Heart right ventricle (tissue), 16 donors: ENCODE measurements around the gene NDUFAF2. TPM values are rescaled to one million over a fixed set of nuclear protein-coding genes. Genes with fewer than 3 reads are reported as not detected.
"Not testable (repeated sequence)": the region's sequence is repeated elsewhere in the genome, so short reads cannot be mapped to it uniquely, and the experiment has no call there.

Experiments used
- ATAC-seq, 8 donors: fragments of 200-7000 bp; cut with Tn5 transposase; one replicate each; pipeline ENCODE4 v1.9.1; 2020; ENCODE audit warnings: mild to moderate bottlenecking in 8 of 8, moderate library complexity in 8 of 8, moderate number of reproducible peaks in 1 of 8
- DNase-seq, 2 donors: peaks; one replicate each; pipeline ENCODE4 v3.0.0-alpha.2; 2020
- H3K27ac ChIP-seq, 10 donors: fragments of 200-600 bp; sonication (generic) in 2 of 10; one replicate each; pipeline versions ENCODE4 v1.5.0 to v1.8.0; 2020 to 2022; ENCODE audit warnings: mild to moderate bottlenecking in 3 of 10
- H3K27me3 ChIP-seq, 7 donors: fragments of 200-600 bp; one replicate each; pipeline ENCODE4 v1.8.0; 2021 to 2022; ENCODE audit warnings: mild to moderate bottlenecking in 2 of 7
- H3K36me3 ChIP-seq, 9 donors: fragments of 200-600 bp; sonication (generic) in 1 of 9; one replicate each; pipeline versions ENCODE4 v1.5.0 to v1.8.0; 2020 to 2022; ENCODE audit warnings: mild to moderate bottlenecking in 2 of 9
- H3K4me1 ChIP-seq, 9 donors: fragments of 200-600 bp; sonication (generic) in 1 of 9; one replicate each; pipeline versions ENCODE4 v1.5.0 to v1.8.0; 2020 to 2022; ENCODE audit warnings: mild to moderate bottlenecking in 4 of 9
- H3K4me3 ChIP-seq, 10 donors: fragments of 200-600 bp; sonication (generic) in 2 of 10; one replicate each; pipeline versions ENCODE4 v1.5.0 to v1.8.0; 2020 to 2022; ENCODE audit warnings: mild to moderate bottlenecking in 7 of 10, moderate library complexity in 2 of 10
- H3K9me3 ChIP-seq, 11 donors: fragments of 200-600 bp in 10 of 11; sonication (generic) in 2 of 11; one replicate each; pipeline versions ENCODE4 v1.5.0 to v1.8.0; 2013 to 2022; ENCODE audit warnings: mild to moderate bottlenecking in 2 of 11, control low read depth in 1 of 11, moderate library complexity in 1 of 11
- CTCF ChIP-seq, 9 donors: fragments of 200-600 bp; sonication (generic) in 2 of 9; IDR thresholded peaks; one replicate each; pipeline versions ENCODE4 v1.5.0 to v1.8.0; 2021 to 2022; ENCODE audit warnings: antibody characterized with exemption in 9 of 9, mild to moderate bottlenecking in 5 of 9, moderate library complexity in 1 of 9
- WGBS, 2 donors: extraction: QIAGEN DNeasy Blood & Tissue Kit; methylation state at CpG; one replicate each; pipeline ENCODE4 v1.1.7; 2013; ENCODE audit warnings: inconsistent platforms in 1 of 2; 5-methylcytosine and 5-hydroxymethylcytosine counted together
- intact Hi-C, 10 donors: fragments of 100-400 bp; cut with DNase I; formaldehyde crosslinking; loops; one replicate each; pipeline versions ENCODE4 v1.11.1 to v1.14.2; 2022
- polyA plus RNA-seq, 2 donors: library from polyadenylated mRNA; stranded (reverse); fragments of 200-250 nt; gene quantifications; one replicate each; pipeline ENCODE4 v1.2.3, GENCODE V29; 2013
- total RNA-seq, 10 donors: library from RNA; stranded (reverse); fragmentation: NEBNext Ultra II Directional in 3 of 10; extraction: Animal tissue kit (Norgen Biotek cat#: 25700) in 3 of 10; gene quantifications; one replicate each; pipeline versions ENCODE4 v1.2.1 to v1.2.4, GENCODE V29; 2021 to 2023
- donor health status: Arrhythmogenic right ventricular cardiomyopathy.
- donor health status: ischemic (EF 13 %, LVEDD 7.1; RV severe dilation, severe dysfunction).
- donor health status: healthy with polysubstance abuse.
- donor health status: DM: no; HTN: yes; CAD: no.
- donor health status: DM: no; HTN: no; CAD: no.
- donor health status: ischemic (EF 25% LVEDD 6.9; RV normal size, moderate dysfunction).
- donor health status: ischemic (EF 25% LVEDD 5.7; RV mildly dilated, moderate dysfunction).
- donor health status: healthy.
- donor health status: DM: yes; HTN: yes; CAD: no.
- donor health status: Ischemic cardiomyopathy.
- donor health status: ischemic (EF 35%, LVEDD 5.7; RV mildly dilated, moderate dysfunction).
- donor health status: nonischemic (EF 11% LVEDD 7.7; RV severe dilation, severe dysfunction).
- donor health status: DM: yes; HTN: yes; CAD: no.
- donor health status: PGD.
- donor health status: ischemic (EF 29% LVEDD 5.4; RV normal size, mild dysfunction).
- donor health status: nonischemic (EF 23%, LVEDD 6.1; RV moderate dilation, normal function).

The NDUFAF2 gene
- total and polyA plus RNA-seq, 12 donors: 23.0 to 96.5 (median 32.0) TPM

GRCh38 chr5:61026004-61026403, 81.0 kb downstream of the NDUFAF2 start:
- WGBS, 2 donors: 60 to 71% methylated on average over 2 of the region's 2 CpGs
- H3K36me3 ChIP-seq: no peaks in the 10 kb centered on the region
- no peak for TF ChIP-seq CTCF (IDR thresholded peaks at IDR 0.05)
- DNase-seq: no peak
- peaks cover 0 to 12% (median 0%) of the 10 kb centered on the region in 11 donors for H3K9me3 ChIP-seq
- peaks cover 0 to 15% (median 7%) of the 10 kb centered on the region in 9 donors for H3K4me1 ChIP-seq
- H3K27me3 ChIP-seq: no peaks in the 10 kb centered on the region
- no peak overlapping the region for H3K27ac ChIP-seq
- no peak overlapping the region for H3K4me3 ChIP-seq
- ATAC-seq: no peak
- intact Hi-C loops: no loop called here

- Histone ChIP-seq H3K27me3 (no peaks in the 10 kb centered on the region), H3K36me3 (no peaks in the 10 kb centered on the region), H3K4me3 (no peak overlapping the region), H3K4me1 (peaks cover 0 to 15% (median 7%) of the 10 kb centered on the region in 9 donors), H3K9me3 (peaks cover 0 to 6% (median 0%) of the 10 kb centered on the region in 11 donors), H3K27ac (no peak overlapping the region)
- no peak for TF ChIP-seq CTCF (IDR thresholded peaks at IDR 0.05)
- WGBS, 2 donors: 96 to 98% methylated on average over 1 of the region's 1 CpG
- no peak for ATAC-seq
- intact Hi-C loops: no loop called here
- DNase-seq: no peak
Observed at GRCh38 chr5:61028382-61028781, 83.4 kb downstream of the NDUFAF2 start.

- H3K27me3 ChIP-seq: no peaks in the 10 kb centered on the region
- no peak for TF ChIP-seq CTCF (IDR thresholded peaks at IDR 0.05)
- DNase-seq (no peak), ATAC-seq (peak in 2 of 8 donors; percentile 24 to 39)
- peaks cover 0 to 6% (median 0%) of the 10 kb centered on the region in 11 donors for H3K9me3 ChIP-seq
- H3K27ac ChIP-seq: no peak overlapping the region
- H3K4me1 ChIP-seq: peaks cover 0 to 12% (median 4%) of the 10 kb centered on the region in 9 donors
- H3K36me3 ChIP-seq: no peaks in the 10 kb centered on the region
- WGBS, 2 donors: 46 to 63% methylated on average over 6 of the region's 6 CpGs
- no peak overlapping the region for H3K4me3 ChIP-seq
- intact Hi-C loops: no loop called here
Observed at GRCh38 chr5:61029456-61030162, 84.6 kb downstream of the NDUFAF2 start.

- ATAC-seq: no peak
Observed at GRCh38 chr5:61030163-61030482, 85.1 kb downstream of the NDUFAF2 start.

GRCh38 chr5:61031301-61031700, 86.3 kb downstream of the NDUFAF2 start:
- H3K27ac ChIP-seq, H3K4me1 ChIP-seq, H3K36me3 ChIP-seq, H3K27me3 ChIP-seq, ATAC-seq, DNase-seq, intact Hi-C loops, H3K4me3 ChIP-seq, H3K9me3 ChIP-seq: not testable (repeated sequence)
- 82 to 93% methylated on average over 1 of the region's 1 CpG for WGBS, 2 donors

More at GRCh38 chr5:61030163-61030482, 85.1 kb downstream of the NDUFAF2 start:
- Histone ChIP-seq H3K36me3 (no peaks in the 10 kb centered on the region), H3K4me1 (peaks cover 0 to 9% (median 0%) of the 10 kb centered on the region in 9 donors), H3K9me3 (peaks cover 0 to 6% (median 0%) of the 10 kb centered on the region in 11 donors), H3K27ac (no peak overlapping the region), H3K4me3 (no peak overlapping the region), H3K27me3 (no peaks in the 10 kb centered on the region)
- no peak for TF ChIP-seq CTCF (IDR thresholded peaks at IDR 0.05)
- DNase-seq: no peak
- intact Hi-C loops: no loop called here
